Calu3 (cell line): Measurements from ENCODE around the gene ERFE. TPM values are rescaled to one million over a fixed set of nuclear protein-coding genes. Genes with fewer than 3 reads are reported as not detected.

ENCODE experiments used
- BruUV-seq: library from RNA; stranded (reverse); fragments of 400-500 nt; replicated peaks from 2 replicates; lab custom pipeline; 2021; lab: Mats Ljungman, UMichigan
- CTCF ChIA-PET: fragments of 300-600 bp; sonication (Branson Sonifier 250); formaldehyde crosslinking; loops from one replicate; lab custom pipeline; 2022; ENCODE audit warnings: antibody characterized with exemption; lab: Charles Lee
- DNase-seq: peaks from one replicate; pipeline ENCODE4 v3.0.0; 2022
- H3K27ac Mint-ChIP-seq: one replicate; pipeline ENCODE4 v1.8.0; 2022; ENCODE audit warnings: mixed read lengths; ENCODE audit not compliant: unreplicated experiment
- H3K27me3 Mint-ChIP-seq: one replicate; pipeline ENCODE4 v1.8.0; 2022; ENCODE audit warnings: mixed read lengths; ENCODE audit not compliant: unreplicated experiment
- H3K36me3 Mint-ChIP-seq: one replicate; pipeline ENCODE4 v1.8.0; 2022; ENCODE audit warnings: mild to moderate bottlenecking, moderate library complexity, mixed read lengths; ENCODE audit not compliant: insufficient read depth, unreplicated experiment
- H3K4me1 Mint-ChIP-seq: one replicate; pipeline ENCODE4 v1.8.0; 2022; ENCODE audit warnings: mild to moderate bottlenecking, low read depth, mixed read lengths; ENCODE audit not compliant: unreplicated experiment
- H3K4me3 Mint-ChIP-seq: one replicate; pipeline ENCODE4 v1.8.0; 2022; ENCODE audit warnings: mild to moderate bottlenecking, low read depth, moderate library complexity, mixed read lengths; ENCODE audit not compliant: unreplicated experiment
- H3K9me3 Mint-ChIP-seq: one replicate; pipeline ENCODE4 v1.8.0; 2022; ENCODE audit warnings: low read depth, mixed read lengths; ENCODE audit not compliant: unreplicated experiment
- intact Hi-C: fragments of 100-400 bp; cut with micrococcal nuclease; formaldehyde crosslinking; loops from one replicate; pipeline ENCODE4 v1.10.0; 2022; ENCODE audit not compliant: unreplicated experiment
- total RNA-seq: library from RNA; stranded (reverse); gene quantifications from 2 replicates; pipeline ENCODE4 v1.2.3, GENCODE V29; 2022
- TF ChIP-seq, protein P1 (sequence below): fragments of 200-600 bp; IDR thresholded peaks from one replicate; pipeline ENCODE4 v1.8.0; 2022; ENCODE audit warnings: antibody characterized with exemption; ENCODE audit not compliant: unreplicated experiment

ERFE gene
- total RNA-seq, 1 experiment from 2014 or later = 4.0 TPM

DNA sequence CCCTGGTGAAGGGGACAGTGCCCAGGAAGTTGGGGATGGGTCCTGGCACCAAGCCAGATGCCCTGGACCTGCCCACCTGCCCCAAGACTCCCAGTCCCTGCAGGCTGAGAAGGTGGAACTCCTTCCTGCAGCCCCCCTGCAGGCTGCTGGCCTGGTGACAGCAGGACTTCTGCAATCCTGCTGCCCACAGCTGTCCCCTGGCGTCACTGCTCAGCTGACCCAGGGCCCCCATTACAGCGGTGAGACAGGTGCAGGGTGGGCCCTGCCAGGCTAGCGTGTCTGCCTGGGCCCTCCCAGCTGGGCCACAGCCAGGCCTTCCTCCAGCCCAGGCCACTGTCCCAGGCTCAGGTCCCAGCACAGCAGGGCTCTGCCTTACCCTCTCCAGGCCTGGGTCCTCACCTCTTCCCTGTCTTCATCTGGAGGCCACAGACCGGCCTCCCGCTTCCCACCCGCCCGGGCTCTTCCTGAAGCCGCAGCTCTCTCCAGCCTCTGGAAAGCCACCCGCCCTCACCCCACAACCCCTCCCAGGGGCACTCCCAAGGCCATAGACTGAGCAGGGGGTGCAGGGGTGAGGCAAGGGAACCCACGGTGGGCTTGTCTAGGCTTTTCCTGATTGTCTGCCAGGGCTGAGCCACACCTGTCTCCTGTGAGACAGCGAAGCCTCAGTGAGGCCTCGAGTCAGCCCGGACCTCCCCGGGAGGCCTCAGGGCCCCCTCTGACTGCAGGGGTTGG, 8.8 kb upstream of the ERFE start:
- no peaks in the 10 kb centered on the region for H3K36me3 Mint-ChIP-seq
- CTCF ChIA-PET = no interaction called here
- H3K27me3 Mint-ChIP-seq = no peaks in the 10 kb centered on the region
- intact Hi-C loops = no loop called here
- H3K4me1 Mint-ChIP-seq = no peaks in the 10 kb centered on the region
- no TSS peak for BruUV-seq
- no peak for DNase-seq
- TF ChIP-seq, protein P1, sequence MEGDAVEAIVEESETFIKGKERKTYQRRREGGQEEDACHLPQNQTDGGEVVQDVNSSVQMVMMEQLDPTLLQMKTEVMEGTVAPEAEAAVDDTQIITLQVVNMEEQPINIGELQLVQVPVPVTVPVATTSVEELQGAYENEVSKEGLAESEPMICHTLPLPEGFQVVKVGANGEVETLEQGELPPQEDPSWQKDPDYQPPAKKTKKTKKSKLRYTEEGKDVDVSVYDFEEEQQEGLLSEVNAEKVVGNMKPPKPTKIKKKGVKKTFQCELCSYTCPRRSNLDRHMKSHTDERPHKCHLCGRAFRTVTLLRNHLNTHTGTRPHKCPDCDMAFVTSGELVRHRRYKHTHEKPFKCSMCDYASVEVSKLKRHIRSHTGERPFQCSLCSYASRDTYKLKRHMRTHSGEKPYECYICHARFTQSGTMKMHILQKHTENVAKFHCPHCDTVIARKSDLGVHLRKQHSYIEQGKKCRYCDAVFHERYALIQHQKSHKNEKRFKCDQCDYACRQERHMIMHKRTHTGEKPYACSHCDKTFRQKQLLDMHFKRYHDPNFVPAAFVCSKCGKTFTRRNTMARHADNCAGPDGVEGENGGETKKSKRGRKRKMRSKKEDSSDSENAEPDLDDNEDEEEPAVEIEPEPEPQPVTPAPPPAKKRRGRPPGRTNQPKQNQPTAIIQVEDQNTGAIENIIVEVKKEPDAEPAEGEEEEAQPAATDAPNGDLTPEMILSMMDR = no peak
- no peak overlapping the region for H3K4me3 Mint-ChIP-seq
- no peak overlapping the region for H3K27ac Mint-ChIP-seq
- H3K9me3 Mint-ChIP-seq = no peaks in the 10 kb centered on the region

DNA sequence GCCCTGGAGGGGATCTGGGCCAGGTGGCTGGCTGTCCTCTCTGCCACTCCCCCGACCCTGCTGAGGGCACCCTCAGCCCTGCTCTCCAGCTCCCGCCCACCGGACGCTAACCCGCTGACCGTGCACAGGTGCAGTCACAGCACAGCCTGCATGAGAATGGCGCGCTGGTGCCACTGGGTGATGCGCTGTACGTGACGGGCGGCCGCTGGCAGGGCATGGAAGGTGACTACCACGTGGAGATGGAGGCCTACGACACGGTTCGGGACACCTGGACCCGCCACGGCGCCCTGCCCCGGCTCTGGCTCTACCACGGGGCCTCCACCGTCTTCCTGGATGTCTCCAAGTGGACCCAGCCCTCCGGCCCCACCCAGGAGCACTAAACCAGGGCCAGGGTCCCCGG, 8.1 kb upstream of the ERFE start:
- Mint-ChIP-seq H3K4me3 (no peak overlapping the region), H3K4me1 (no peaks in the 10 kb centered on the region), H3K9me3 (no peaks in the 10 kb centered on the region), H3K27ac (no peak overlapping the region), H3K27me3 (no peaks in the 10 kb centered on the region), H3K36me3 (no peaks in the 10 kb centered on the region)
- intact Hi-C loops = no loop called here
- DNase-seq = no peak
- TF ChIP-seq, protein P1 = no peak
- CTCF ChIA-PET = no interaction called here
- no TSS peak for BruUV-seq

DNA sequence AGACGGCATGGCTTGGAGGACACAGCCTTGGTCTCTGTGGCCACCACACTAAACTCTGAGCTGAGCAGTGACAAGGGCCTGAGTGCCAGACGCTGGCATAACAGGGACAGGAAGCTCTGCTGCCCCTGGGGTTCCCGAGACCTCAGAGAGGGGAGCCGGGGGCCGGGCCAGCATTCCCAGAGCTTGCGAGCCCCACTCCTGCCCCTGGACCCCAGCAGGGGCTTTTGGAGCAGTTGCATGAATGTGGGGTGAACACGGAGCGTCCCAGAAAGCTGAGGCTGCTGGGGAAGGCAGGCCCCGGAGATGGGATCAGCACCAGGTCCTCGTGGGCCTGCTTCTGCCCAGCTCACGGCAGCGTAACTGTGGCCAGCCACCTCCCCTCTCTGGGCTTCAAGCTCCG, 7.6 kb upstream of the ERFE start:
- H3K27me3 Mint-ChIP-seq = no peaks in the 10 kb centered on the region
- TF ChIP-seq, protein P1 = no peak
- no peaks in the 10 kb centered on the region for H3K4me1 Mint-ChIP-seq
- H3K9me3 Mint-ChIP-seq = no peaks in the 10 kb centered on the region
- intact Hi-C loops = no loop called here
- no peak for DNase-seq
- no TSS peak for BruUV-seq
- H3K36me3 Mint-ChIP-seq = no peaks in the 10 kb centered on the region
- no peak overlapping the region for H3K27ac Mint-ChIP-seq
- H3K4me3 Mint-ChIP-seq = no peak overlapping the region
- CTCF ChIA-PET = interaction anchor here (0.6 kb wide), 1 partner anchor 18 kb away, joined by 3 read pairs; no protein-coding TSS in a partner anchor

DNA sequence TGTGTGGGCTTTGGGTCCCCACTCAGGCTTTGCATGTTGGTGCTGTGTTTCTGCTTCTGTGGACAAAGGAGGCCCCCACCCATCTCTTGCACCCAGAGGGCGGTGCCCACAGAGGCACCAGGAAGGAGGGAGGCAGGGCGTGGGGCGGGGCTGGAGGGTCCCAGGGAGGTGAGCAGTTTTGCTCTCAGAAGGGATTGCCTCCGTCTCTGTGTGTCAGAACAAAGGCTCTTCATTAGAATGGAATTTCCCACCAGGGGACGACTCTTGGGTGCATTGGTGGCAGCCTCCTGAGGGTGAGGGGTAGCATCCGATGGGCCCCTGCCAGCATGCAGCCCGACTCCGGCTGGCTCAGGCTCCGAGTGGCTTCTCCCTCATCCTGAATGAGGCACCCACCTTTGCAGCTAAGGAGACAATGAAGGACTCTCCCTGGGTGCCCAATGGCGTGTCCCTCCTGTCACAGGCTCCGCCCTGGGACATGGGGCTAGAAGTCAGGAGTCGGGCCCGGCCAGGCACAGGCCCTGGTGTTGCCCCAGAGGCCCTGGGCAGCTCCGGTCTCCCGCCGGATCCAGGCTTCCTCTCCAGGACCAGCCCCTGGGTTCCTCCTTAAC, 7.0 kb upstream of the ERFE start:
- TF ChIP-seq, protein P1 = no peak
- Mint-ChIP-seq H3K36me3 (no peaks in the 10 kb centered on the region), H3K4me1 (no peaks in the 10 kb centered on the region), H3K27ac (no peak overlapping the region), H3K27me3 (no peaks in the 10 kb centered on the region), H3K4me3 (no peak overlapping the region), H3K9me3 (no peaks in the 10 kb centered on the region)
- intact Hi-C loops = no loop called here
- BruUV-seq = no TSS peak
- CTCF ChIA-PET = interaction anchor here (0.6 kb wide), 2 partner anchors 18 to 45 kb away, joined by 3 read pairs; no protein-coding TSS in a partner anchor
- DNase-seq = no peak
